GM19438 (cell line): ENCODE results near the gene EME2.

Experiments
- ATAC-seq: cut with Tn5 transposase; IDR thresholded peaks from one replicate; pipeline ENCODE4 v1.9.1; 2021; ENCODE audit warnings: low read depth; ENCODE audit not compliant: unreplicated experiment

The EME2 gene

GRCh38 chr16:1777375-1778199 is 5.0 kb downstream of the EME2 start:
- no peak for ATAC-seq

GRCh38 chr16:1778200-1779179 is 5.9 kb downstream of the EME2 start:
- ATAC-seq: no peak

GRCh38 chr16:1779234-1779701 is 6.7 kb downstream of the EME2 start:
- ATAC-seq: no peak

- ATAC-seq: no peak
Observed at GRCh38 chr16:1779741-1780676, 7.4 kb downstream of the EME2 start.

GRCh38 chr16:1780677-1781072 is 8.1 kb downstream of the EME2 start:
- no peak for ATAC-seq

GRCh38 chr16:1781254-1781653 is 8.6 kb downstream of the EME2 start:
- ATAC-seq: no peak

- ATAC-seq: peak; percentile 2
Observed at GRCh38 chr16:1781758-1782407, 9.3 kb downstream of the EME2 start.

GRCh38 chr16:1782408-1783264 is 10.0 kb downstream of the EME2 start, which contains the start of the genes NUBP2 and SPSB3:
Gene NUBP2 (plus strand): TSS chr16:1782960. CDS start chr16:1783021, 61 bp downstream.
Gene SPSB3 (minus strand): TSS chr16:1782571. CDS start chr16:1781483, 1,088 bp downstream.
- ATAC-seq: peak; percentile 82

- ATAC-seq: no peak
Observed at GRCh38 chr16:1784977-1785845, 12.6 kb downstream of the EME2 start.

- ATAC-seq: no peak
Observed at GRCh38 chr16:1785846-1786170, 13.2 kb downstream of the EME2 start.

- ATAC-seq: no peak
Observed at GRCh38 chr16:1786242-1787055, 13.8 kb downstream of the EME2 start.

GRCh38 chr16:1787056-1787321 is 14.4 kb downstream of the EME2 start:
- ATAC-seq: no peak

- ATAC-seq: no peak
Observed at GRCh38 chr16:1787322-1788094, 14.9 kb downstream of the EME2 start.

GRCh38 chr16:1788095-1788707 is 15.6 kb downstream of the EME2 start:
- ATAC-seq: no peak

- no peak for ATAC-seq
Observed at GRCh38 chr16:1788708-1789100, 16.1 kb downstream of the EME2 start.

GRCh38 chr16:1789643-1790045 is 17.0 kb downstream of the EME2 start:
- no peak for ATAC-seq
